NK-92 treated with Interleukin-12 subunit alpha and Interleukin-12 subunit beta, amount 100 ng/mL, for 24 hours (cell line): ENCODE measurements around the gene GIPC3.
A peak's percentile ranks its signal among the peaks of the same experiment; 100 is the strongest.

Source experiments
- DNase-seq: peaks from one replicate; lab custom pipeline; 2025; lab: John Stamatoyannopoulos, UW

GIPC3 gene, protein sequence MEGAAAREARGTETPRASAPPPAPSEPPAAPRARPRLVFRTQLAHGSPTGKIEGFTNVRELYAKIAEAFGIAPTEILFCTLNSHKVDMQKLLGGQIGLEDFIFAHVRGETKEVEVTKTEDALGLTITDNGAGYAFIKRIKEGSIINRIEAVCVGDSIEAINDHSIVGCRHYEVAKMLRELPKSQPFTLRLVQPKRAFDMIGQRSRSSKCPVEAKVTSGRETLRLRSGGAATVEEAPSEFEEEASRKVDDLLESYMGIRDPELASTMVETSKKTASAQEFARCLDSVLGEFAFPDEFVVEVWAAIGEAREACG

GRCh38 chr19:3585301-3586126 lies at the start of gene GIPC3:
GIPC3 (plus strand) TSS chr19:3585478; CDS start chr19:3585598, 120 bp downstream.
- DNase-seq = no peak

DNA sequence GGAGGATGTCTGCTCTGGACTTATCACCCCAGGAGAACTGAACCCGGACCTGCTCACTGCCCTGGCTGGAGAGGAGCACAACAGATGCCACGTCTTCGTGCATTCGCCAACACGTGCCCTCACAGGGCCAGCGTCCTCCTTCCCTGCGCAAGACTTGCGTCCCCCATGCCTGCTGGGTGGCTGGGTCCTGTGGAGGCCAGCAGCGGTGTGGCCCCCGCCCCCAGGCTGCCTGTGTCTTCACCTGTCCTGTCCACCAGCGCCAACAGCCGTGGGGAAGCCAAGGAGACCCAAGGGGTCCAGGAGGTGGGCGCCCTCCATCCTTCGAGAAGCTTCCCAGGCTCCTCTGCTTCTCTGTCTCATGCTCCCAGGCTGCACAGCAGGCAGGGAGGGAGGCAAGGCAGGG lies 49.7 kb upstream of the GIPC3 start:
- DNase-seq = no peak

DNA sequence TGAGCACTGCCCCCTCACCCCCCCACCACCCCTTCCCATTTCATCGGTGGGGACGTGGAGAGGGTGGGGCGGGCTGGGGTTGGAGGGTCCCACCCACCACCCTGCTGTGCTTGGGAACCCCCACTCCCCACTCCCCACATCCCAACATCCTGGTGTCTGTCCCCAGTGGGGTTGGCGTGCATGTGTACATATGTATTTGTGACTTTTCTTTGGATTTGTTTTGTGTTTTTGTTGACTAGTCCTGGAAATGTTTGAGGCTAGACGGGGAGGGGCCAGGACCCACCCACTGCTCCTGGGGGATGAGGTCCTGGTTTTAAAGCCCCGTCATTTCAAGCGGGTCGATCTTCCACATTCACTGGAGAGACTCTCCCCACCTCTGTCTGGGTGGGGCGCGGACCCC lies 49.3 kb upstream of the GIPC3 start:
- DNase-seq = no peak

- no peak for DNase-seq
Observed at GRCh38 chr19:3536429-3537100, 48.7 kb upstream of the GIPC3 start.

- no peak for DNase-seq
Observed at GRCh38 chr19:3537101-3537437, 48.2 kb upstream of the GIPC3 start.

- DNase-seq = no peak
Observed at GRCh38 chr19:3537438-3538240, 47.6 kb upstream of the GIPC3 start.

- DNase-seq = no peak
Observed at GRCh38 chr19:3538258-3538929, 46.9 kb upstream of the GIPC3 start.

DNA sequence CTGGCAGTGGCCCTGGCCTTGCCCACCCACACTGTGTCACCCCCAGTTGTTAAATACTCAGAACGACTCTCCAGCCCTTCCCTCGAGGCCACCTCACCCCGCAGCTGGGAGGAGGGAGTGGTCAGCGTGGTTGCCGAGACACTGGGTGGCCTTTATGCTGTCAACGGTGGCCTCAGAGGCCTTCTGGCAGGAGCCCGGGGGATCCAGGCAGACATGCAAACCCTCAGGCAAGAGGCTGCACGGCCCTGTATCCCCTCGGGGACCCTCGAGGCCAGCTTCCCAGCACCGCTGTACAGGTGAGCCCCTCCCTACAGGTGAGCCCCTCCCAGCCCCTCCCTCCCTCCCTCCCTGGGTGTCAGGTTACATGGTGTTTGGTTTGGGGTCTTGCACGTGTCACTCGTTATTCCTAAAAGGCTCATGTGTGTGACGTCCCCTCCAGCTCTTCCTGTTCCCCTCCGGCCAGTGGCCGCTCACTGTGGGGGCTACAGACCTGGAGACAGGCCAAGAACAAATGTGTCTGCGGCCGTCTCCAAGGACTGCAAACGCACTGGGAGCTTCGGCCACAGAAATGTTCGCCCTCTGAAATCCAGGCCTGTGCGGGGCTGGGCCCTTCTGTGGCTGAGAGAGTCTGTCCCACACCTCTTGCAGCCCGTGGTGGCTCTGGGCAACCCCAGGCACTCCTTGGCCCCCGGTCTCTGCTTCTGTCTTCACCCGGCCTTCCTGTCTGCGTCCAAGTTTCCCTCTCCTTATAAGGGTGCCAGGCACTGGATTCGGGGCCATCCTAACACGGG lies 46.1 kb upstream of the GIPC3 start, which contains the start of gene TEKTIP1:
TSS of gene TEKTIP1 (plus strand) at position 210 of the 791 bp plus-strand sequence. CDS start at position 214, 4 bp downstream.
- no peak for DNase-seq

- DNase-seq = no peak
Observed at GRCh38 chr19:3539756-3540118, 45.5 kb upstream of the GIPC3 start.

GRCh38 chr19:3543150-3544057 lies 41.9 kb upstream of the GIPC3 start:
- DNase-seq = no peak

DNA sequence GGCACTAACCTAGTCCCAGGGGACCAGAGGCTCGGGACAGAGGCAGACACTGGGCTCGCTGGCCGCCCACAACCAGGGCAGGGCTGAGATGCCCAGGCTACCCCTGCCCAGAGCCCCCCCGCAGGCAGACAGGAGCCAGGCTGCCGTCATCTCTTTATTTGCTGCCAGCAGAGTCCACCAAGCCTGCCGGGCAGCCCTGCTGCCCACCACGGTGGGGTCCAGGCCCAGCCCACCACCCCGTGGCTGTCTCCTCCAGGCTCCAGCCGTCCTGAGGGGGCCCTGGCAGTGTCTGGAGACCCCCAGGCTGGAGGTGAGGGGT lies 41.3 kb upstream of the GIPC3 start:
- no peak for DNase-seq

DNA sequence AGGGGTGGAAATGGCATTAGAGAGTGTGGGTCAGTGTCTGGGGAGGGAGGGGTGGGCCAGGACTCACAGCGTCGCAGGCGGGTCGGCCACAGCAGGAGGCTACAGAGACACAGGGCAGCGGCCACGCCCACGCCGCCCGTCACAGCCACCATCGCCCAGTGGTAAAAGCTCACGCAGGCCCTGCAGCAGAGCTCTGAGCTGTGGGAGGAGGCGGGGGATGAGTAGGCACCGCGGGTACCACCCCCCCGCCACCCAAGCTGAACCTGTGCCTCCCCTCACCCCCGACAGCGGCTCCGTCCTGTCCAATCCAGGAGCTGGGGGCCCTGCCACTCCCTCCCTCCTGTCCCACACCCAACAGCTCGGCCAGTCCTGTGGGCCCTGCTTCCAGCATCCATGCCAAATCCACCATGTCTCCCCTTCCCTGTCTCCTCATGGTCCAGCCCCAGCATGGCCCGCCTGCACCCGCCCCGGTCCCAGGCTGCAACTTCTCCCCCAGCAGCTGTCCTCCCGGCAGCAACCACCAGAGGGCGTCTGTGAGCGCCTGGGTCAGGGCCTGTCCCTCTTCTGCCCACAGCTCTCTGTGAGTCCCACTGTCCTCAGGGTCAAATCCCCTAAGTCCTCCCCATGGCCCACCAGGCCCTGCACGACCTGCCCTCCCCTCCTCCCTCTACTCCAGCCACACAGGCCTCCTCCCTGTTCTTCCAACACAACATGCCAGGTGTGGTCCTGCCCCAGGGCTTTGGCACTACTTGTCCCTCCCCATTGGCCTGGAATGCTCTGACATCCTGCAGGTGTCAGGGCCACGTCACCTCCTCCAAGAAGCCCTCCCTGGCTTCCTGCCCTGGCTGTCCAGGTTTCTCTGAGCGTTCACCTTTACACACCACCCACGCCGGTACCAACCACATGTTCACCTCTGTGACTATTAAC lies 40.3 kb upstream of the GIPC3 start:
- DNase-seq = peak; percentile 47

DNA sequence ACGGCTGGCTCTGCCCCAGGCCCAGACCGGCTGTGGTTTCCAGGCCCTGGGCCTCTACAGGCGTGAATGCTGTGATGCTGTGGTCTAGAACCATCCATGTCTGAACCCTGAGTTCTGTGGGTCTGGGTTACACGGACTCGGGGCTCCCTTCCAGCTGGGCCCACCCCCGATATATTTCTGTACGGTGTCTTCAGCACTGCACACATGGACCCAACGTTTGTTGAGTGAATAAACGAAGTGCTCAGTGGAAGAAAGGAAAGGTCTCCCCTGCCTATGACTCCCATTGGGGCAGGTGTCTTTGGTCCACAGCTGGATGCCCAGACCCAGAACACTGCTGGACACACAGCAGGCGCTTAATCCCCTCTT lies 39.6 kb upstream of the GIPC3 start:
- no peak for DNase-seq

- DNase-seq = no peak
Observed at GRCh38 chr19:3546119-3546518, 39.2 kb upstream of the GIPC3 start.

DNA sequence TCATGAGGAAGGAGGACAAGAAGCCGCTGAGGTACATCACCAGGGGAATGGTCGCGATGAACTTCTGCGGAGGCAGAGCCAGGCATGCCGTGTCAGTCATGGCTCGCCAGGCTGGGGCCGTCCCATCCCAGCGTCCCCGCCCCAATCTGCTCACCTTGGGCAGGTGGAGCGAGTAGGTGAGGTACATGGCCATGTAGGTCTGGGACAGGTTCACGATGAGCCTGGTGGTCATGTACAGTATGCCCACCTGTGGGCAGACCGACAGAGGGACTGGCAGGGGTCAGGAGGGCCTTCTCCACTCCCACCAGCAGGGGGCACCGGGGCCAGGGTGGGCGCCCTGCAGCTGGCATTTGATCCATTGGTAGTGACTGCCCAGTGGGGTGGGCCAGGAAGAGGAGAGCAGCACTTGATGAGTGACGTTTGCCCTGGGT lies 38.0 kb upstream of the GIPC3 start:
- DNase-seq = no peak

GRCh38 chr19:3547767-3548282 lies 37.5 kb upstream of the GIPC3 start:
- no peak for DNase-seq

DNA sequence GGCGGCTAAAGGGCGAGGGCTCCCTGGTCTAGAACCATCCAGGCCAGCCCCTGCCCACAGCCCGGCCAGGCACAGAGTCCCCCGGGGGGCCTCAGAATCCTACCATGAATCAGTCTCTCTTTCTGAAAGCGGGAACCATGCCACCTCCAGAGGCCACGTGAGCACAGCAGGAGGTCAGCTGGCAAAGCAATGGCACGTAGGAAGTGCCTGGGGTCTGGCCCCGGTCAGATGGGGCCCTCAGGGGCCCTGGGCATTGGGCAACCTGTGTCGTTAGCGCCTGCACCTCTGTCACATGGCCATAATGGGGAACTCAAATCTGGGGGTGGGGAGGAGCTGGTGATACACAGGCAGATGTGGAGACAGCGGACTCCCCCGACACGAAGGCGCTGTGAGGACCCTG lies 36.7 kb upstream of the GIPC3 start:
- DNase-seq = no peak

GRCh38 chr19:3549816-3550215 lies 35.5 kb upstream of the GIPC3 start:
- DNase-seq = no peak
